Uterus (tissue), 4 donors: ENCODE results near the gene MTHFS. TPM values are rescaled to one million over a fixed set of nuclear protein-coding genes. Genes with fewer than 3 reads are reported as not detected.
"Not testable (repeated sequence)": the region's sequence is repeated elsewhere in the genome, so short reads cannot be mapped to it uniquely, and the experiment has no call there.

Experiments used
- DNase-seq, 2 donors: peaks; one replicate each; pipeline ENCODE4 v3.0.0-alpha.2; 2019 to 2020
- H3K27ac ChIP-seq, 2 donors: fragments of 200-600 bp; sonication (generic); 1 replicate in 1 of 2; 2 replicates in 1 of 2; pipeline ENCODE4 v1.5.1; 2016 to 2018
- H3K27me3 ChIP-seq, 2 donors: fragments of 200-600 bp; sonication (generic); one replicate each; pipeline ENCODE4 v1.5.1; 2018 to 2019; ENCODE audit warnings: control low read depth in 1 of 2
- H3K36me3 ChIP-seq, 2 donors: fragments of 200-600 bp; sonication (generic); one replicate each; pipeline ENCODE4 v1.5.1; 2019; ENCODE audit warnings: control low read depth in 1 of 2
- H3K4me1 ChIP-seq, 2 donors: fragments of 200-600 bp; sonication (generic); one replicate each; pipeline ENCODE4 v1.5.1; 2018 to 2019; ENCODE audit warnings: control low read depth in 1 of 2
- H3K4me3 ChIP-seq, 2 donors: fragments of 200-600 bp; sonication (generic); 1 replicate in 1 of 2; 2 replicates in 1 of 2; pipeline ENCODE4 v1.5.1; 2018 to 2019; ENCODE audit warnings: mild to moderate bottlenecking in 1 of 2
- H3K9me3 ChIP-seq, 2 donors: fragments of 200-600 bp; sonication (generic); one replicate each; pipeline ENCODE4 v1.5.1; 2019; ENCODE audit warnings: control low read depth in 1 of 2
- CTCF ChIP-seq, 4 experiments: fragments of 200-600 bp in 2 of 4; fragments of 450-650 bp in 2 of 4; sonication (generic) in 2 of 4; IDR thresholded peaks; one replicate each; pipeline ENCODE4 v1.5.1; 2016 to 2019; ENCODE audit warnings: antibody characterized with exemption in 4 of 4, mild to moderate bottlenecking in 2 of 4, moderate library complexity in 1 of 4
- POLR2A ChIP-seq, 2 donors: fragments of 450-650 bp; IDR thresholded peaks; one replicate each; pipeline ENCODE4 v1.6.1; 2016; ENCODE audit warnings: antibody characterized with exemption in 2 of 2, mild to moderate bottlenecking in 1 of 2, moderate library complexity in 1 of 2
- intact Hi-C: fragments of 100-400 bp; cut with DNase I; formaldehyde crosslinking; loops from one replicate; pipeline ENCODE4 v1.15.1; 2023; ENCODE audit warnings: low total_unique reads
- total RNA-seq, 4 donors: library from RNA; depleted of rRNA in 3 of 4; stranded (reverse); fragments of >200 nt in 3 of 4; gene quantifications; one replicate each; pipeline versions ENCODE4 v1.1.0 to v1.2.4, GENCODE V29; 2014 to 2023
- donor health status: DM: yes; HTN: yes; CAD: no.

The MTHFS gene
- total RNA-seq, 4 donors from 2014 or later: 1.5 to 22.4 (median 7.4) TPM; not detected in 1

DNA sequence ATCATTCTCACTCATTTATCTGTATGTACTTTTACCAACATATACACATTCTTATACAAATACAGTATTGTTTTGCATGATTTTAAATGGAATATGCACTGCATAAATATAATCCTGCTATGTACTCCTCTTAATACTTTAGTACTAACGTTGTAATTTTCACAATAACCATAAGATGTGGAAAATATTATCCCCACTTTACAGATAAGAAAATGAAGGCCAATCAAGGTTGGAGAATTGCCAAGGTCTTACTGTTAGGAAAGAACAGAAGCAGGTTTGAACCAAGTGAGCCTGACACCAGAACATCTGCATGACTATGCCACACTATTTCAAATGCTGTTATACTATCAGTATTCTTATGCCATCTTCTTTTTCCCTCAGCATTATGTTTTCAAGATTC, 41.3 kb upstream of the MTHFS start:
- TF ChIP-seq POLR2A (IDR thresholded peaks at IDR 0.05): no peak
- no peak for TF ChIP-seq CTCF (IDR thresholded peaks at IDR 0.05)
- Histone ChIP-seq H3K4me3 (no peak overlapping the region), H3K27ac (no peak overlapping the region), H3K36me3 (no peaks in the 10 kb centered on the region), H3K4me1 (no peaks in the 10 kb centered on the region), H3K9me3 (no peaks in the 10 kb centered on the region), H3K27me3 (no peaks in the 10 kb centered on the region)
- no peak for DNase-seq
- intact Hi-C loops: no loop called here

DNA sequence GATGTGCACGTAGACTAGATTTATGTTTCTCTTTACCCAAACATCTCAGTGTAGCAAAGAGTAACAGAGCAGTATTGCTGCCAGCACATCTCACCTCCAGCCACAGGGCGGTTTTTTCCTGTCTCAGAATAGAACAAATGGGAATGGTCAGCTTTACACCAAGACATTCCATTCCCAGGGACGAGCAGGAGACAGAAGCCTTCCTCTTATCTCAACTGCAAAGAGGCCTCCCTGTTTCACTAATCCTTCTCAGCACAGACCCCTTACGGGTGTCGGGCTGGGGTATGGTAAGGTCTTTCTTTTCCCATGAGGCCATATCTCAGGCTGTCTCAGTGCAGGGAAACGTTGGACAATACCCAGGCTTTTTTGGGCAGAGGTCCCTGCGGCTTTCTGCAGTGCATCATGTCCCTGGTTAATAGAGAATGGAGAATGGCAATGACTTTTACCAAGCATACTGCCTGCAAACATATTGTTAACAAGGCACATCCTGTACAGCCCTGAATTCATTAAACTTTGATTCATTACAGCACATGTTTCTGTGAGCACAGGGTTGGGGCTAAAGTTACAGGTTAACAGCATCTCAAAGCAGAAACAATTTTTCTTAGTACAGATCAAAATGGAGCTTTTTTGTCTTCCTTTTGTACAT, 38.9 kb upstream of the MTHFS start:
- H3K36me3 ChIP-seq, intact Hi-C loops, H3K27me3 ChIP-seq, H3K4me1 ChIP-seq, H3K9me3 ChIP-seq, H3K4me3 ChIP-seq, H3K27ac ChIP-seq, DNase-seq: not testable (repeated sequence)

GRCh38 chr15:79933231-79933630, 36.4 kb upstream of the MTHFS start:
- Histone ChIP-seq H3K27ac (no peak overlapping the region), H3K36me3 (no peaks in the 10 kb centered on the region), H3K27me3 (no peaks in the 10 kb centered on the region), H3K4me3 (no peak overlapping the region), H3K9me3 (no peaks in the 10 kb centered on the region), H3K4me1 (no peaks in the 10 kb centered on the region)
- no peak for DNase-seq
- intact Hi-C loops: no loop called here
- no peak for TF ChIP-seq POLR2A (IDR thresholded peaks at IDR 0.05)
- TF ChIP-seq CTCF (IDR thresholded peaks at IDR 0.05): no peak

- DNase-seq: no peak
- H3K4me3 ChIP-seq: no peak overlapping the region
- TF ChIP-seq POLR2A (IDR thresholded peaks at IDR 0.05) (no peak), CTCF (IDR thresholded peaks at IDR 0.05) (no peak)
Measured at GRCh38 chr15:79932447-79932846, 35.6 kb upstream of the MTHFS start.

GRCh38 chr15:79930516-79930915, 33.7 kb upstream of the MTHFS start:
- no peaks in the 10 kb centered on the region for H3K27me3 ChIP-seq
- no peak for DNase-seq
- intact Hi-C loops: no loop called here
- no peaks in the 10 kb centered on the region for H3K4me1 ChIP-seq
- TF ChIP-seq POLR2A (IDR thresholded peaks at IDR 0.05): no peak
- TF ChIP-seq CTCF (IDR thresholded peaks at IDR 0.05): no peak
- no peak overlapping the region for H3K4me3 ChIP-seq
- no peaks in the 10 kb centered on the region for H3K9me3 ChIP-seq
- H3K36me3 ChIP-seq: no peaks in the 10 kb centered on the region
- H3K27ac ChIP-seq: no peak overlapping the region

More at GRCh38 chr15:79932447-79932846, 35.6 kb upstream of the MTHFS start:
- no peaks in the 10 kb centered on the region for H3K36me3 ChIP-seq
- no peaks in the 10 kb centered on the region for H3K4me1 ChIP-seq
- no peaks in the 10 kb centered on the region for H3K27me3 ChIP-seq
- intact Hi-C loops: no loop called here
- H3K27ac ChIP-seq: no peak overlapping the region
- no peaks in the 10 kb centered on the region for H3K9me3 ChIP-seq

GRCh38 chr15:79929412-79929811, 32.6 kb upstream of the MTHFS start:
- H3K4me3 ChIP-seq: no peak overlapping the region
- H3K36me3 ChIP-seq: no peaks in the 10 kb centered on the region
- TF ChIP-seq POLR2A (IDR thresholded peaks at IDR 0.05) (no peak), CTCF (IDR thresholded peaks at IDR 0.05) (no peak)
- no peaks in the 10 kb centered on the region for H3K9me3 ChIP-seq
- intact Hi-C loops: no loop called here
- no peak for DNase-seq
- no peak overlapping the region for H3K27ac ChIP-seq
- no peaks in the 10 kb centered on the region for H3K4me1 ChIP-seq
- H3K27me3 ChIP-seq: no peaks in the 10 kb centered on the region

DNA sequence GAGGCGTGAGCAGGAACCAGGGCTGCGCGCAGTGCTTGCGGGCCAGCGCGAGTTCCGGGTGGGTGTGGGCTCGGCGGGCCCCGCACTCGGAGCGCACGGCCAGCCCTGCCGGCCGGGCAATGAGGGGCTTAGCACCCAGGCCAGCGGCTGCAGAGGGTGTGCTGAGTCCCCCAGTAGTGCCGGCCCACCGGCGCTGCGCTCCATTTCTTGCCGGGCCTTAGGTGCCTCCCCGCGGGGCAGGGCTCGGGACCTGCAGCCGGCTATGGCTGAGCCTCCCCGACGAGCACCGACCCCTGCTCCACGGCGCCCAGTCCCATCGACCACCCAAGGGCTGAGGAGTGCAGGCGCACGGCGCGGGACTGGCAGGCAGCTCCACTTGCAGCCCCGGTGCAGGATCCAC, 29.3 kb upstream of the MTHFS start:
- intact Hi-C loops, H3K27me3 ChIP-seq, H3K4me3 ChIP-seq, DNase-seq, H3K27ac ChIP-seq, H3K9me3 ChIP-seq, H3K36me3 ChIP-seq, H3K4me1 ChIP-seq: not testable (repeated sequence)
